ENCODE measurements around the gene COG1.

The COG1 gene

GRCh38 chr17:73227944-73228343 lies 35.1 kb downstream of the COG1 start:
- H3K27ac ChIP-seq = no peak overlapping the region
- TF ChIP-seq CTCF (conservative IDR thresholded peaks at IDR 0.05) = no peak

- no peak for TF ChIP-seq CTCF (conservative IDR thresholded peaks at IDR 0.05)
- H3K27ac ChIP-seq = no peak overlapping the region
Observed at GRCh38 chr17:73228748-73229236, 35.9 kb downstream of the COG1 start.

- no peak for TF ChIP-seq CTCF (conservative IDR thresholded peaks at IDR 0.05)
- peak overlapping the region; percentile 90 for H3K27ac ChIP-seq
Observed at GRCh38 chr17:73230088-73230487, 37.2 kb downstream of the COG1 start.

DNA sequence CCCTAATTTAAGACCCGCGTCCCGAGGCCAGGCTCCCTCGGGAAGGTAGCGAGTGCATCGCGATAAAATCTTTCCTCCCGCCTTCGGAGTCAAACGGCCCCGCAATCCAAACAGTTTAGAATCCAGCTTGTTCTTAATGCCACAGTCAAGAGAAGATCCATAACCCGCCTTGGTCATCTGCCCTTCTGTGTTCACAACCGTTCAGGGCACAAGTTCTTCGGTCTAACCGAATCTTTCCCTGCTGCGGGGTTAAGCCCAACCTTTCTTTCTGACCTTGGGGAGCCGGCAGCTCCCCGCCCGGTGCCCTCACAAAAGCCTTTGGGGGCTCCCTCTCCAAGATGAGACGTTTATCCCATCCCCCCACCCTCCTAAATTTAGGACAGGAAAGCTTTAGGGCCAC lies 38.5 kb downstream of the COG1 start:
- H3K27ac ChIP-seq = peak overlapping the region; percentile 90

DNA sequence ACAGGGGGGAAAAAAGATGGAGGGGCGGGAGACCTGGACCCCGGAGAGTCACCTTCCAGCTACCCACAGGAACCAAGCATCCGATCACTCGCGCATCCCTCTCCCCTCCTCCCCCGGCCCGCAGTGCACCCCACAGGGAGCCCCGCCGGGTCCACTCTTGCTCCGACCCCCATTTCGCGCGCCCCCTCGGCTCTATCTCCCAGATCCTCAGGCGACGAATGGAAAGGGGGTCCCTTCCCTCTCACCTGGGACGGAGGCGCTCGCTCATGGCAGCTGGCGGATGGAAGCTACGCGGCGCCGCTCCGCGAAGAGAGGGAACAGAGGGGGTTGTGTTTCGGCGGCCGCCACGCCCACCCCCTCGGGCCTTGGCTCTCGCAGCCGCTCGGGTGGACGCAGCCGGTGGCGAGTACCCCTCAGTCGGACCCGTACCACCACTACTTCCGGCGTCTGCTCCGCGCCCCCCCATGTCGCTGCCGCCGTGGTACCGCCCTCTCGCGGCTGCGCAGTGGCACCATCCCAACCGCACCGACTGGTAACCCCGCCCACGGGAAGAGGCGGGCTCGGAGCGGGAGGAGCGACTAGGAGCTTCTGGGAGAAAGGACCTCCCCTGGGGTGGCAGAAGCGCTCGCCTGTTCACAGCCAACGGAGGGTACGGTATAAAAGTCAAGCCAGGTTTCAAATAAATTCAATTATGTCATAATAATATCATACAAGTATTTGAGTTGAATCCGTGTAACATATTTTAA lies 39.2 kb downstream of the COG1 start:
- 0 out of 2 replicates have a peak, but pooled peaks have one; percentile 14 for TF ChIP-seq CTCF (conservative IDR thresholded peaks at IDR 0.05)
- peak overlapping the region; percentile 90 for H3K27ac ChIP-seq

More for the DNA sequence above, 38.5 kb downstream of the COG1 start:
- no peak for TF ChIP-seq CTCF (conservative IDR thresholded peaks at IDR 0.05)

- peak overlapping the region; percentile 90 for H3K27ac ChIP-seq
Observed at GRCh38 chr17:73232587-73233373, 39.9 kb downstream of the COG1 start.

More at GRCh38 chr17:73232587-73233373, 39.9 kb downstream of the COG1 start:
- TF ChIP-seq CTCF (conservative IDR thresholded peaks at IDR 0.05) = no peak

Data from VCaP (cell line).